K562 (cell line): ENCODE measurements around the gene TAF1A. TPM values are rescaled to one million over a fixed set of nuclear protein-coding genes. Genes with fewer than 3 reads are reported as not detected.

Experiments used
- ARID1B ChIP-seq: fragments of 450-650 bp; IDR thresholded peaks from 2 replicates; pipeline ENCODE4 v1.6.1; 2016; ENCODE audit warnings: antibody characterized with exemption, mild to moderate bottlenecking, inconsistent platforms
- CBFB ChIP-seq: sonication (generic); formaldehyde crosslinking; IDR thresholded peaks from 2 replicates; pipeline ENCODE4 v1.4.0; 2020; ENCODE audit warnings: mild to moderate bottlenecking, missing genetic modification reagents
- CCNT2 ChIP-seq: IDR thresholded peaks from 2 replicates; pipeline ENCODE4 v1.6.1; 2011; ENCODE audit warnings: borderline replicate concordance, low read depth, mild to moderate bottlenecking, moderate library complexity, mixed read lengths, low read length; ENCODE audit not compliant: insufficient read length; ENCODE audit errors: extremely low read depth
- CREB1 ChIP-seq, 2 experiments: sonication (generic) in 1 of 2; formaldehyde crosslinking in 1 of 2; IDR thresholded peaks; 2 replicates each; pipeline versions ENCODE4 v1.6.1 to v1.8.0; 2012 to 2022; ENCODE audit warnings: inconsistent platforms in 1 of 2, mild to moderate bottlenecking in 1 of 2, missing genetic modification reagents in 1 of 2, moderate library complexity in 1 of 2
- MAZ ChIP-seq, 2 experiments: fragments of 450-650 bp in 1 of 2; sonication (generic) in 1 of 2; formaldehyde crosslinking; IDR thresholded peaks in 1 of 2; conservative IDR thresholded peaks in 1 of 2; 2 replicates each; pipeline versions ENCODE4 v1.4.0 to v1.5.0; 2020; ENCODE audit warnings: mild to moderate bottlenecking in 1 of 2, missing genetic modification reagents in 1 of 2
- MBD2 ChIP-seq: sonication (generic); IDR thresholded peaks from 2 replicates; pipeline ENCODE4 v1.6.1; 2016; ENCODE audit warnings: low read depth, borderline replicate concordance
- MXI1 ChIP-seq: IDR thresholded peaks from 2 replicates; pipeline ENCODE4 v1.6.1; 2011; ENCODE audit warnings: low read depth, mild to moderate bottlenecking, improper control_type of control experiment, low read length
- NFYB ChIP-seq: IDR thresholded peaks from 2 replicates; pipeline ENCODE4 v1.6.1; 2011; ENCODE audit warnings: mild to moderate bottlenecking, moderate library complexity; ENCODE audit not compliant: insufficient read length; ENCODE audit errors: extremely low read depth
- TGIF2 ChIP-seq: sonication (generic); formaldehyde crosslinking; IDR thresholded peaks from 2 replicates; pipeline ENCODE4 v1.8.1; 2022; ENCODE audit warnings: mild to moderate bottlenecking, missing genetic modification reagents, moderate library complexity
- polyA plus RNA-seq, 8 experiments: library from polyadenylated mRNA; depleted of rRNA in 4 of 8; stranded (reverse) in 5 of 8; unstranded in 3 of 8; fragments of >200 nt; fragmentation: Nextera tagmentation in 2 of 8; fragmentation: Illumina TruSeq in 1 of 8; extraction: Ambion mirVana in 2 of 8; extraction: Trizol in 1 of 8; gene quantifications; 2 replicates each; pipeline versions ENCODE4 v1.2.1 to v1.2.3, GENCODE V29; 2011 to 2014; ENCODE audit warnings: inconsistent platforms in 1 of 8, missing spikeins in 1 of 8
- total RNA-seq, 7 experiments: library from RNA; depleted of rRNA in 6 of 7; stranded (reverse); fragments of >200 nt in 6 of 7; fragmentation: Illumina TruSeq in 2 of 7; extraction: Trizol in 2 of 7; gene quantifications; 2 replicates each; pipeline versions ENCODE4 v1.2.1 to v1.2.3, GENCODE V29; 2011 to 2021; ENCODE audit warnings: low replicate concordance in 1 of 7
- TF ChIP-seq, protein P1 (sequence below), 2 experiments: fragments of 450-650 bp in 1 of 2; sonication (generic) in 1 of 2; formaldehyde crosslinking in 1 of 2; IDR thresholded peaks; 2 replicates each; pipeline versions ENCODE4 v1.7.1 to v1.9.0; 2016 to 2022; ENCODE audit warnings: inconsistent platforms in 1 of 2, mild to moderate bottlenecking in 1 of 2, missing genetic modification reagents in 1 of 2
- TF ChIP-seq, protein P2 (sequence below): fragments of 450-650 bp; IDR thresholded peaks from 2 replicates; pipeline ENCODE4 v1.6.1; 2018; ENCODE audit not compliant: partially characterized antibody

TAF1A gene
- total and polyA plus RNA-seq, 9 of the 15 experiments (the other 6 are each of a cell fraction or from before 2014, with no cell fraction given), result 17.8 to 36.8 (median 25.3) TPM

DNA sequence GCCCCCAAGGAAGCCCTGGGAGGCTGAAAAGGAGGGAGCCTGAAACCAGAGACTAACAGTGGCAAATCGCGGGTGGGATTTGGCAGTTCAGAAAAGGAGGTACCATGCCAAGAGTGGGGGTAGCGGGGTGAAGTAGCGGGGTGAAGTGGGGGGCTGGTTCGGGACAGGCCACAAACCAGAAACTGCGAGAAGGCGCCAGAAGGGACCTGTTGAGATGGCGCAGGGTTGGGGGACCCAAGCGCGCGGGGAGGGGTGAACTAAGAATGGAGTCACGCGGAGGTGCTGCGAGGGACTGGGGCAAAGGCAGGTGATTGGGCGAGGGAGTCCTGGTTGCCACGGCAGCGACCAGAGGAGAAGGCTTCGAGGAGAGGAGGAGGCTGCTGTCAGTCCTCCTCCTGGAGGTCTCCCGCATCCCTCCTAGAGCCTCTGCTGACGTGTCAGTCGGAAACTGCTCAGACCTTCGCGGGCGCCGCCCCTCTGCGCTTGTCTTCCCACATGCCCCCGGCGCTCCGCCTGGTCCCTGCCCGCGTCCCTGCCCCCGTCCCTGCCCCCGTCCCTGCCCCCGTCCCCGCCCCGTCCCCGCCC, 27.7 kb upstream of the TAF1A start (continued):
- TF ChIP-seq, protein P1, sequence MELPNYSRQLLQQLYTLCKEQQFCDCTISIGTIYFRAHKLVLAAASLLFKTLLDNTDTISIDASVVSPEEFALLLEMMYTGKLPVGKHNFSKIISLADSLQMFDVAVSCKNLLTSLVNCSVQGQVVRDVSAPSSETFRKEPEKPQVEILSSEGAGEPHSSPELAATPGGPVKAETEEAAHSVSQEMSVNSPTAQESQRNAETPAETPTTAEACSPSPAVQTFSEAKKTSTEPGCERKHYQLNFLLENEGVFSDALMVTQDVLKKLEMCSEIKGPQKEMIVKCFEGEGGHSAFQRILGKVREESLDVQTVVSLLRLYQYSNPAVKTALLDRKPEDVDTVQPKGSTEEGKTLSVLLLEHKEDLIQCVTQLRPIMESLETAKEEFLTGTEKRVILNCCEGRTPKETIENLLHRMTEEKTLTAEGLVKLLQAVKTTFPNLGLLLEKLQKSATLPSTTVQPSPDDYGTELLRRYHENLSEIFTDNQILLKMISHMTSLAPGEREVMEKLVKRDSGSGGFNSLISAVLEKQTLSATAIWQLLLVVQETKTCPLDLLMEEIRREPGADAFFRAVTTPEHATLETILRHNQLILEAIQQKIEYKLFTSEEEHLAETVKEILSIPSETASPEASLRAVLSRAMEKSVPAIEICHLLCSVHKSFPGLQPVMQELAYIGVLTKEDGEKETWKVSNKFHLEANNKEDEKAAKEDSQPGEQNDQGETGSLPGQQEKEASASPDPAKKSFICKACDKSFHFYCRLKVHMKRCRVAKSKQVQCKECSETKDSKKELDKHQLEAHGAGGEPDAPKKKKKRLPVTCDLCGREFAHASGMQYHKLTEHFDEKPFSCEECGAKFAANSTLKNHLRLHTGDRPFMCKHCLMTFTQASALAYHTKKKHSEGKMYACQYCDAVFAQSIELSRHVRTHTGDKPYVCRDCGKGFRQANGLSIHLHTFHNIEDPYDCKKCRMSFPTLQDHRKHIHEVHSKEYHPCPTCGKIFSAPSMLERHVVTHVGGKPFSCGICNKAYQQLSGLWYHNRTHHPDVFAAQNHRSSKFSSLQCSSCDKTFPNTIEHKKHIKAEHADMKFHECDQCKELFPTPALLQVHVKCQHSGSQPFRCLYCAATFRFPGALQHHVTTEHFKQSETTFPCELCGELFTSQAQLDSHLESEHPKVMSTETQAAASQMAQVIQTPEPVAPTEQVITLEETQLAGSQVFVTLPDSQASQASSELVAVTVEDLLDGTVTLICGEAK (IDR thresholded peaks at IDR 0.05), result 0 out of 2 replicates have a peak, but pooled peaks have one; percentile 17
- TF ChIP-seq, protein P1 (CRISPR knock-in tag; IDR thresholded peaks at IDR 0.05), result no peak
- TF ChIP-seq CCNT2 (peak; percentile 22), MBD2 (0 out of 2 replicates have a peak, but pooled peaks have one; percentile 12), MAZ (CRISPR knock-in tag; conservative IDR thresholded peaks at IDR 0.05 in 1 of 2, IDR thresholded peaks at IDR 0.05 in 1 of 2) (0 out of 4 replicates have a peak, but pooled peaks have one; percentile 11), CBFB (CRISPR knock-in tag) (0 out of 2 replicates have a peak, but pooled peaks have one; percentile 61), NFYB (peak; percentile 84), ARID1B (0 out of 2 replicates have a peak, but pooled peaks have one; percentile 8), CREB1 (IDR thresholded peaks at IDR 0.05) (0 out of 2 replicates have a peak, but pooled peaks have one; percentile 25), CREB1 (CRISPR knock-in tag; IDR thresholded peaks at IDR 0.05) (no peak), TGIF2 (CRISPR knock-in tag) (no peak), MXI1 (peak; percentile 55)
- TF ChIP-seq, protein P2, sequence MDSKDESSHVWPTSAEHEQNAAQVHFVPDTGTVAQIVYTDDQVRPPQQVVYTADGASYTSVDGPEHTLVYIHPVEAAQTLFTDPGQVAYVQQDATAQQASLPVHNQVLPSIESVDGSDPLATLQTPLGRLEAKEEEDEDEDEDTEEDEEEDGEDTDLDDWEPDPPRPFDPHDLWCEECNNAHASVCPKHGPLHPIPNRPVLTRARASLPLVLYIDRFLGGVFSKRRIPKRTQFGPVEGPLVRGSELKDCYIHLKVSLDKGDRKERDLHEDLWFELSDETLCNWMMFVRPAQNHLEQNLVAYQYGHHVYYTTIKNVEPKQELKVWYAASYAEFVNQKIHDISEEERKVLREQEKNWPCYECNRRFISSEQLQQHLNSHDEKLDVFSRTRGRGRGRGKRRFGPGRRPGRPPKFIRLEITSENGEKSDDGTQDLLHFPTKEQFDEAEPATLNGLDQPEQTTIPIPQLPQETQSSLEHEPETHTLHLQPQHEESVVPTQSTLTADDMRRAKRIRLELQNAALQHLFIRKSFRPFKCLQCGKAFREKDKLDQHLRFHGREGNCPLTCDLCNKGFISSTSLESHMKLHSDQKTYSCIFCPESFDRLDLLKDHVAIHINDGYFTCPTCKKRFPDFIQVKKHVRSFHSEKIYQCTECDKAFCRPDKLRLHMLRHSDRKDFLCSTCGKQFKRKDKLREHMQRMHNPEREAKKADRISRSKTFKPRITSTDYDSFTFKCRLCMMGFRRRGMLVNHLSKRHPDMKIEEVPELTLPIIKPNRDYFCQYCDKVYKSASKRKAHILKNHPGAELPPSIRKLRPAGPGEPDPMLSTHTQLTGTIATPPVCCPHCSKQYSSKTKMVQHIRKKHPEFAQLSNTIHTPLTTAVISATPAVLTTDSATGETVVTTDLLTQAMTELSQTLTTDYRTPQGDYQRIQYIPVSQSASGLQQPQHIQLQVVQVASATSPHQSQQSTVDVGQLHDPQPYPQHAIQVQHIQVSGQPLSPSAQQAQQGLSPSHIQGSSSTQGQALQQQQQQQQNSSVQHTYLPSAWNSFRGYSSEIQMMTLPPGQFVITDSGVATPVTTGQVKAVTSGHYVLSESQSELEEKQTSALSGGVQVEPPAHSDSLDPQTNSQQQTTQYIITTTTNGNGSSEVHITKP, result peak; percentile 63
